HCT116 (cell line): ENCODE results near the gene ABLIM1.

Experiments
- CEBPB ChIP-seq: IDR thresholded peaks from 2 replicates; pipeline ENCODE4 v1.6.1; 2012; ENCODE audit warnings: low read depth
- ELF1 ChIP-seq: IDR thresholded peaks from 2 replicates; pipeline ENCODE4 v1.6.1; 2012; ENCODE audit warnings: low read depth, borderline replicate concordance
- EZH2 ChIP-seq: fragments of 200-600 bp; sonication (generic); IDR thresholded peaks from 2 replicates; pipeline ENCODE4 v1.6.1; 2017; ENCODE audit warnings: antibody characterized with exemption, mixed run types
- EZH2phosphoT487 ChIP-seq: fragments of 200-600 bp; IDR thresholded peaks from 2 replicates; pipeline ENCODE4 v1.6.1; 2018; ENCODE audit warnings: antibody characterized with exemption, borderline replicate concordance
- JUND ChIP-seq: IDR thresholded peaks from 2 replicates; pipeline ENCODE4 v1.6.1; 2012
- POLR2AphosphoS5 ChIP-seq: IDR thresholded peaks from 2 replicates; pipeline ENCODE4 v1.6.1; 2011; ENCODE audit warnings: mild to moderate bottlenecking, low read depth, low read length, moderate library complexity
- ZFX ChIP-seq: fragments of 450-650 bp; IDR thresholded peaks from 2 replicates; pipeline ENCODE4 v1.6.1; 2017
- TF ChIP-seq, protein P1 (sequence below), 3 experiments: fragments of 200-600 bp in 1 of 3; sonication (generic) in 1 of 3; IDR thresholded peaks in 2 of 3; conservative IDR thresholded peaks in 1 of 3; 2 replicates each; pipeline ENCODE4 v1.5.1; 2012 to 2017; ENCODE audit warnings: low read depth in 2 of 3, low read length in 2 of 3, antibody characterized with exemption in 1 of 3, borderline replicate concordance in 1 of 3, control low read depth in 1 of 3, mild to moderate bottlenecking in 1 of 3, mixed read lengths in 1 of 3, mixed run types in 1 of 3, moderate library complexity in 1 of 3; ENCODE audit not compliant: insufficient read depth in 1 of 3
- TF ChIP-seq, protein P2 (sequence below): IDR thresholded peaks from 2 replicates; pipeline ENCODE4 v1.6.1; 2012; ENCODE audit warnings: low read depth
- TF ChIP-seq, protein P3 (sequence below): IDR thresholded peaks from 2 replicates; pipeline ENCODE4 v1.6.1; 2012
- TF ChIP-seq, protein P4 (sequence below): IDR thresholded peaks from 2 replicates; pipeline ENCODE4 v1.6.1; 2012
- TF ChIP-seq, protein P5 (sequence below): IDR thresholded peaks from 2 replicates; pipeline ENCODE4 v1.6.1; 2011; ENCODE audit warnings: mild to moderate bottlenecking, low read length, moderate library complexity; ENCODE audit not compliant: insufficient replicate concordance; ENCODE audit errors: extremely low read depth

DNA sequence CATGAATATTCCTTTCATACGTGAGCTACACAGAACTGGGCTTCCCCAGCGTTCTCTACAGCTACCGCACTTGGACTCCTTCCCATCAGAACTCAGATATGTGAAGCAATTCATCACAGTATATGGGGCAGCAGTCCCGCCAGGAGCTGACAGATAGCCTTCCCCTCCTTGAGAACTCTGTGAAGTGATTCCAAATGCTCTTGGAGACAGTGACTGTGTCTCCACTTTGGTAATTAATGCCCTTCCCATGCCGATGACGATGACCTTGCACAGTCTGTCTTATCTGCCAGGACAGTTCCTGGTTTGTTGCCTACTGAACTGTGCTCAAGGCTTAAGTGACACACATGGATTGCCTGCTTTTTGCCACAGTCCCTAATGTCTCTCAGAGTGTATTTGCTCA lies 178.8 kb downstream of the ABLIM1 start:
- TF ChIP-seq EZH2phosphoT487 (no peak), POLR2AphosphoS5 (no peak), ZFX (no peak), EZH2 (no peak), CEBPB (no peak), JUND (no peak), ELF1 (no peak)
- TF ChIP-seq, protein P1, sequence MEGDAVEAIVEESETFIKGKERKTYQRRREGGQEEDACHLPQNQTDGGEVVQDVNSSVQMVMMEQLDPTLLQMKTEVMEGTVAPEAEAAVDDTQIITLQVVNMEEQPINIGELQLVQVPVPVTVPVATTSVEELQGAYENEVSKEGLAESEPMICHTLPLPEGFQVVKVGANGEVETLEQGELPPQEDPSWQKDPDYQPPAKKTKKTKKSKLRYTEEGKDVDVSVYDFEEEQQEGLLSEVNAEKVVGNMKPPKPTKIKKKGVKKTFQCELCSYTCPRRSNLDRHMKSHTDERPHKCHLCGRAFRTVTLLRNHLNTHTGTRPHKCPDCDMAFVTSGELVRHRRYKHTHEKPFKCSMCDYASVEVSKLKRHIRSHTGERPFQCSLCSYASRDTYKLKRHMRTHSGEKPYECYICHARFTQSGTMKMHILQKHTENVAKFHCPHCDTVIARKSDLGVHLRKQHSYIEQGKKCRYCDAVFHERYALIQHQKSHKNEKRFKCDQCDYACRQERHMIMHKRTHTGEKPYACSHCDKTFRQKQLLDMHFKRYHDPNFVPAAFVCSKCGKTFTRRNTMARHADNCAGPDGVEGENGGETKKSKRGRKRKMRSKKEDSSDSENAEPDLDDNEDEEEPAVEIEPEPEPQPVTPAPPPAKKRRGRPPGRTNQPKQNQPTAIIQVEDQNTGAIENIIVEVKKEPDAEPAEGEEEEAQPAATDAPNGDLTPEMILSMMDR (IDR thresholded peaks at IDR 0.05 in 2 of 3, conservative IDR thresholded peaks at IDR 0.05 in 1 of 3; ENCODE audit: borderline replicate concordance in 1 of 3, insufficient read depth in 1 of 3, low read depth in 2 of 3, low read length in 2 of 3) = no peak
- TF ChIP-seq, protein P2, sequence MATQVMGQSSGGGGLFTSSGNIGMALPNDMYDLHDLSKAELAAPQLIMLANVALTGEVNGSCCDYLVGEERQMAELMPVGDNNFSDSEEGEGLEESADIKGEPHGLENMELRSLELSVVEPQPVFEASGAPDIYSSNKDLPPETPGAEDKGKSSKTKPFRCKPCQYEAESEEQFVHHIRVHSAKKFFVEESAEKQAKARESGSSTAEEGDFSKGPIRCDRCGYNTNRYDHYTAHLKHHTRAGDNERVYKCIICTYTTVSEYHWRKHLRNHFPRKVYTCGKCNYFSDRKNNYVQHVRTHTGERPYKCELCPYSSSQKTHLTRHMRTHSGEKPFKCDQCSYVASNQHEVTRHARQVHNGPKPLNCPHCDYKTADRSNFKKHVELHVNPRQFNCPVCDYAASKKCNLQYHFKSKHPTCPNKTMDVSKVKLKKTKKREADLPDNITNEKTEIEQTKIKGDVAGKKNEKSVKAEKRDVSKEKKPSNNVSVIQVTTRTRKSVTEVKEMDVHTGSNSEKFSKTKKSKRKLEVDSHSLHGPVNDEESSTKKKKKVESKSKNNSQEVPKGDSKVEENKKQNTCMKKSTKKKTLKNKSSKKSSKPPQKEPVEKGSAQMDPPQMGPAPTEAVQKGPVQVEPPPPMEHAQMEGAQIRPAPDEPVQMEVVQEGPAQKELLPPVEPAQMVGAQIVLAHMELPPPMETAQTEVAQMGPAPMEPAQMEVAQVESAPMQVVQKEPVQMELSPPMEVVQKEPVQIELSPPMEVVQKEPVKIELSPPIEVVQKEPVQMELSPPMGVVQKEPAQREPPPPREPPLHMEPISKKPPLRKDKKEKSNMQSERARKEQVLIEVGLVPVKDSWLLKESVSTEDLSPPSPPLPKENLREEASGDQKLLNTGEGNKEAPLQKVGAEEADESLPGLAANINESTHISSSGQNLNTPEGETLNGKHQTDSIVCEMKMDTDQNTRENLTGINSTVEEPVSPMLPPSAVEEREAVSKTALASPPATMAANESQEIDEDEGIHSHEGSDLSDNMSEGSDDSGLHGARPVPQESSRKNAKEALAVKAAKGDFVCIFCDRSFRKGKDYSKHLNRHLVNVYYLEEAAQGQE = no peak
- TF ChIP-seq, protein P3, sequence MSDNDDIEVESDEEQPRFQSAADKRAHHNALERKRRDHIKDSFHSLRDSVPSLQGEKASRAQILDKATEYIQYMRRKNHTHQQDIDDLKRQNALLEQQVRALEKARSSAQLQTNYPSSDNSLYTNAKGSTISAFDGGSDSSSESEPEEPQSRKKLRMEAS = no peak
- TF ChIP-seq, protein P4, sequence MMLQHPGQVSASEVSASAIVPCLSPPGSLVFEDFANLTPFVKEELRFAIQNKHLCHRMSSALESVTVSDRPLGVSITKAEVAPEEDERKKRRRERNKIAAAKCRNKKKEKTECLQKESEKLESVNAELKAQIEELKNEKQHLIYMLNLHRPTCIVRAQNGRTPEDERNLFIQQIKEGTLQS = no peak
- TF ChIP-seq, protein P5, sequence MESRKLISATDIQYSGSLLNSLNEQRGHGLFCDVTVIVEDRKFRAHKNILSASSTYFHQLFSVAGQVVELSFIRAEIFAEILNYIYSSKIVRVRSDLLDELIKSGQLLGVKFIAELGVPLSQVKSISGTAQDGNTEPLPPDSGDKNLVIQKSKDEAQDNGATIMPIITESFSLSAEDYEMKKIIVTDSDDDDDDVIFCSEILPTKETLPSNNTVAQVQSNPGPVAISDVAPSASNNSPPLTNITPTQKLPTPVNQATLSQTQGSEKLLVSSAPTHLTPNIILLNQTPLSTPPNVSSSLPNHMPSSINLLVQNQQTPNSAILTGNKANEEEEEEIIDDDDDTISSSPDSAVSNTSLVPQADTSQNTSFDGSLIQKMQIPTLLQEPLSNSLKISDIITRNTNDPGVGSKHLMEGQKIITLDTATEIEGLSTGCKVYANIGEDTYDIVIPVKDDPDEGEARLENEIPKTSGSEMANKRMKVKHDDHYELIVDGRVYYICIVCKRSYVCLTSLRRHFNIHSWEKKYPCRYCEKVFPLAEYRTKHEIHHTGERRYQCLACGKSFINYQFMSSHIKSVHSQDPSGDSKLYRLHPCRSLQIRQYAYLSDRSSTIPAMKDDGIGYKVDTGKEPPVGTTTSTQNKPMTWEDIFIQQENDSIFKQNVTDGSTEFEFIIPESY = no peak
